GM18526 (cell line): ENCODE data around the gene RCBTB1.
A peak's percentile ranks its signal among the peaks of the same experiment; 100 is the strongest.

Source experiments
- POLR2A ChIP-seq: IDR thresholded peaks from 3 replicates; pipeline ENCODE4 v1.6.1; 2011; ENCODE audit not compliant: insufficient read length; ENCODE audit errors: extremely low read depth

The RCBTB1 gene

DNA sequence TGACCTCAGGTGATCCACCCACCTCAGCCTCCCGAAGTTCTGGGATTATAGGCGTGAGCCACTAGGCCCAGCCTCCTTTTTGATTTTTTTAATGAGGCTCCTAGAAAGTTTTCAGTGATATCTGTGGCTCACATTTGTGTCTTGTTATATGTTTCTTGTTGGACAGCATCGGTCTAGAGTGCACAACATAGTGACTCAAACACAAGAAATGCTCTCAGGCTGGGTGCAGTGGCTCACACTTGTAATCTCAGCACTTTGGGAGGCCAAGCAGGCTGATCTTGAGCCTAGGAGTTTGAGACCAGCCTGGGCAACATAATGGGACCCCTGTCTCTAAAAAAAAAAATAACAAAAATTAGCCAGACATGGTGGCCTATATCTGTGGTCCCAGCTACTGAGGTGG lies 81.4 kb downstream of the RCBTB1 start:
- no peak for TF ChIP-seq POLR2A

DNA sequence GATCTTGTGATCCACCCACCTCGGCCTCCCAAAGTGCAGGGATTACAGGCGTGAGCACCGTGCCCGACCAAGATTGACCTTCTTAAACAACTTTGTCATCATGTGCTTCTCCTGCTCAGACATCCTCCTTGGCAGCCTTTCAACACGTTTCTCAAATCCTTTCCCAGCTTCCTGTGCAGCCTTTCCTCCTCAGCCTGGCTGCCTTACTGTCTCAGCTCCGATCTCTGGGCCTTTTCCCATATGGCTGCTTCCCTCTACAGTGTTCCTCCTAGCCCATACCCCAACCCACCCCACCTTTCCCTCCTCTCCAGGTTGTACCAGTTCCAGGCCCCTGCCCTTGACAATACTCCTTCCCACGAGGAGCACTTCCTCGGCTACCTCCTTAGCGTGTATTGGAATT lies 82.4 kb downstream of the RCBTB1 start:
- TF ChIP-seq POLR2A: no peak

DNA sequence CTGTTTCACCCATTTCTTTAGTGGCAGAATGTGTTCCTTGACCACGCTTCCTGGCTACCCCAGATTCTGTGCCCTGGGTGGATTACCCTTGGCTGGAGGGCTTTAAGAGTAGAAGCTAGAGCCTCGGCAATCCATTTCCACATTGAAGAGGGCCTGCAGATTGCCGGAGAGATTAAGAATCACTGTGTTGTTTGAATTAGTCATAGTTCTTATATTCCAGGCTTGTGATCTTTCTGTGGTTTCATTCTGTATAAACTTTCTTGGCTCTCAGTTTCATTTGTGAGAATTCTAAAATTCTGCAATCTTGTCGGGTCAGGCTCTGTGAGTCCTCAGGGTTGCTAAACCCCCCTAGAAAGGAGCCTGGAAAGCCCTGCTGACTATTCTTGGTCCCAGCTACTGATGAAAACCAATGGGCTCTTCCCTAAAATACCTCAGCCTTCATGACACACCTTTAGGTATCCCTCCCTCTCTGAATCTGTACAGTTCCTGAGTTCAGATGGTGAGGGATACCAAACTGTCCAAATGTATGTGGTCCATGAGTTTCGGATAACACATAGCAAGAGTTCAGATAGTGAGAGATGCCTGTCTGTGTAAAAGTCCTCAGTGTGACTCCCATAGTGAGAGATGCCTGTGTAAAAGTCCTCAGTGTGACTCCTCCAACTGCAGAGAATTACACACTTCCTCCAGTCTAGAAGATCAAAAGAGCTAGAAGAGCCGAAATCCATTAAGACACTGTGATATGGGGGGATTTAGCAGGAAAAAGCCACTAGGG lies 85.3 kb downstream of the RCBTB1 start:
- no peak for TF ChIP-seq POLR2A

DNA sequence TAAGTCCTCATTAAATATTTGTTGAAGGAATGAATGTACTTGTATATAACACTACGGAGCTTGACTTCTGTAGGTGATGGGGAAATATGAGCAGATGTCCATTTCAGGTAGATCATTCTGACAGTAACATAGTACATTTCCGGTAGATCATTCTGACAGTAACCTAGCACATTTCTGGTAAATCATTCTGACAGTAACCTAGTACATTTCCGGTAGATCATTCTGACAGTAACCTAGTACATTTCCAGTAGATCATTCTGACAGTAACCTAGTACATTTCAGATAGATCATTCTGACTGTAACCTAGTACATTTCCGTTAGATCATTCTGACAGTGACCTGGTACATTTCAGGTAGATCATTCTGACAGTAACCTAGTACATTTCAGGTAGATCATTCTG lies 87.2 kb downstream of the RCBTB1 start:
- no peak for TF ChIP-seq POLR2A

DNA sequence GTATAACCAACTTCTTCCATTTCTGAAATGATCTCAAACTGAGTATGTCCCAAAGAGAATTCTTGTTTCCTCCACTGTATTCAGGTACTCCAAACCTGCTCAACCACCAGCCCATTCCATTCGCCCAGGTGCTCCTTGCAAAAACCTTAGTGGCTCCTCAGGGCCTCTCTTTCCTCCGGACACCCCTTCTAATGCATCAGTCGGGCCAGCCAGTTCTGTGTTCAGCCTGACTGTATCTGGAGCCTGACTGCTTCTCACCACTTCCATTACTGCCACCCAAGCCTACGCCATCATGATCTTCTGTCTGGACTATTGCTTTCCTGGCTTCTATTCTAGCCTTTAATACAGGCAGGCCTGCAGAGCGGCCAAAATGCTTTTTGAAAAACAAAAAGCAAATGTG lies 88.1 kb downstream of the RCBTB1 start:
- no peak for TF ChIP-seq POLR2A

DNA sequence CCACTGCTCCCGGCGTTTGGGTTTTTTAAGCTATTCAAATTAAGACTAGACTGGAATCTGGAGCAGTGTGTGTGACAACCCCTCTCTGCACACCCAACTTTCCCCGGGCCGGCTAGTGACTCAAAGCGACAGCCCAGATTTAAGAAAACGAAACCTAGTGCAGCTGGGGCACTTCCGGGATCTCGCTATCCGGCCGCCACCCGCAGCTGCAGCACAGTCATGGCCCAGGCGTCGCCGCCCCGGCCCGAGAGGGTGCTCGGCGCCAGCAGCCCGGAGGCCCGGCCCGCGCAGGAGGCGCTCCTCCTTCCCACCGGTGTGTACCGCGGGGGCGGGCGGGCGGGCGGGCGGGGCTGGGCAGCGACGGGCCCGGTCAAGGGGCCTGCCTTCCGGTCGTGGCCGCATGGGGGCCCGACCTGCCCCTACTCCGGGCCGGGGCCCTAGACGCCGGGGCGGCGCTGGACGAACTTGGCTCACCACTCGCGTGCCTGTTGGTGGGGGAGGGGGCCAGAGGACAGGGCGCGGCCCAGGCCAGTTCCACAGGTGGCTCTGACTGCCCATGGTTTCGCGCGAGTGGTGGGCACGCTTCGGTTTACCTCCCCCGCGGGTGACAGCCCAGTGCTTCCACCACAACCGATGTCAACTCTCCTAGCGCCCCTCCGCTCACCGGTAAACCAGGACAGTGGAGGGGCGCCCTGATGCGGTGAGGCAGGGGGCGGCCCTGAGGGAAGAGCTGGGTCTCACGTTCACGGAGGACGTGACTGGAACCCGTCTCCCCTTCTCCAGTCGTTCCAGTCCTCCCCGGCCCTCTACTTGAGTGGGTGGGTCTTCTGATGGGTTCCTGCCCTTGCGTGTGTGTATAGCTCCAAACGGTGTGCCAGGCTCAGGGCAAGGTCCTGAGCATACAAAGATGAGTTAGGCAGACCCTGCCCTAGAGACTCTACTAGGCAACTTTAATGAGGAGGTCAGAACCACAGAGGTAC lies 89.3 kb downstream of the RCBTB1 start, which contains the start of gene PHF11:
PHF11 (plus strand) TSS at position 171 of the 980 bp plus-strand sequence; CDS start at position 220, 49 bp downstream.
- TF ChIP-seq POLR2A: peak; percentile 70

DNA sequence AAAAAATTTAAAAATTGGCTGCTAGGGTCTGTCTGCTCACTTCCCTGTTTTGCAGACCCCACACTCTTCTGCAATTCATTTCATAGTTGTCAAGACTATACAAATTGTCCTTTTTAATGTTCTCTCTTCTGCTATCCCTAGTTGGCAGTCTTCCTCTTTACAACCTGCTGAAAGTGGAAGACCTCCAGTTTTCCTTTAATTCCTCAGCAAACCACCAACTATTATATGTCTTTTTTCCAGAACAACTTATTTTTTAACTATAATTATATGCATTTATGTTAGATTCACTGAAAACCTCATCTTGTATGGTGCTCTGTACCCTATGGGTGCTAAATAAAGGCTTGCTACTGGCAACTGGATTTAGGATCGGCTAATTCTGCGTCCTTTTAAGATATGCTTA lies 90.7 kb downstream of the RCBTB1 start:
- TF ChIP-seq POLR2A: no peak

DNA sequence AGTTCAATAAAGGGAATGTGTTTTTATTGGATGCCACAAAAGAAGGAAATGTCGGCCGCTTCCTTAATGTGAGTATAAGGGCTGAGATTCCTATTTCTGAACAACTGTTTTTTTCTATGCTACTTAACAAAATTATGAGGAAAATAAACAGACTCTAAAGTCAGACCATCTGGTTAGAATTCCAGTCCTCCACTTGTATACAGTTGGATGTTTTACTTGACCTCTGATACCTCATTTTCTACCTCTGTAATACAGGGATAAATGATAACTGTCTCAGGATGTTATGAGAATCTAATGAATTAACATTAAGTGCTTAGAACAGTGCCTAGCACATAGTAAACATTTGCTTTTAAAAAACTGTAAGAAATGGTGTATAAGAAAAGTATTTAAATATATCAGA lies 96.8 kb downstream of the RCBTB1 start:
- TF ChIP-seq POLR2A: no peak
